Mesenchymal stem cell (in vitro differentiated cells and primary cell): ENCODE measurements around the gene ADCYAP1.

ENCODE experiments used
- DNase-seq: peaks from one replicate; pipeline ENCODE4 v3.0.0-alpha.2; 2013
- H2AFZ ChIP-seq: one replicate; pipeline ENCODE4 v1.6.1; 2013; ENCODE audit warnings: low read depth, mild to moderate bottlenecking, control low read depth, inconsistent platforms, low read length, moderate library complexity
- H2AK5ac ChIP-seq: 2 replicates; pipeline ENCODE4 v1.6.1; 2013; ENCODE audit warnings: low read length, moderate library complexity, mild to moderate bottlenecking, inconsistent platforms; ENCODE audit not compliant: severe bottlenecking
- H2BK120ac ChIP-seq: one replicate; pipeline ENCODE4 v1.6.1; 2013; ENCODE audit warnings: low read depth, mild to moderate bottlenecking, inconsistent platforms, low read length, moderate library complexity
- H2BK12ac ChIP-seq, 2 experiments: one replicate each; pipeline ENCODE4 v1.6.1; 2013; ENCODE audit warnings: inconsistent platforms in 2 of 2, low read length in 2 of 2, mild to moderate bottlenecking in 2 of 2, moderate library complexity in 2 of 2, control low read depth in 1 of 2
- H2BK15ac ChIP-seq: one replicate; pipeline ENCODE4 v1.6.1; 2013; ENCODE audit warnings: mild to moderate bottlenecking, low read depth, inconsistent platforms; ENCODE audit not compliant: poor library complexity, severe bottlenecking
- H2BK5ac ChIP-seq: 2 replicates; pipeline ENCODE4 v1.6.1; 2013; ENCODE audit warnings: low read depth, mild to moderate bottlenecking, low read length, control low read depth, inconsistent platforms; ENCODE audit not compliant: poor library complexity, severe bottlenecking
- H3K14ac ChIP-seq, 2 experiments: one replicate each; pipeline ENCODE4 v1.6.1; 2013; ENCODE audit warnings: inconsistent platforms in 2 of 2, low read length in 2 of 2, control low read depth in 1 of 2, mild to moderate bottlenecking in 1 of 2, moderate library complexity in 1 of 2
- H3K18ac ChIP-seq, 2 experiments: one replicate each; pipeline ENCODE4 v1.6.1; 2013; ENCODE audit warnings: inconsistent platforms in 2 of 2, low read length in 2 of 2, control low read depth in 1 of 2, low read depth in 1 of 2, mild to moderate bottlenecking in 1 of 2
- H3K23ac ChIP-seq, 2 experiments: one replicate each; pipeline ENCODE4 v1.6.1; 2013; ENCODE audit warnings: inconsistent platforms in 2 of 2, low read length in 2 of 2, mild to moderate bottlenecking in 2 of 2, moderate library complexity in 2 of 2, control low read depth in 1 of 2
- H3K27ac ChIP-seq: 2 replicates; pipeline ENCODE4 v1.5.1; 2013; ENCODE audit warnings: mild to moderate bottlenecking, moderate library complexity, low read length, control low read depth, inconsistent platforms; ENCODE audit not compliant: poor library complexity, severe bottlenecking
- H3K27me3 ChIP-seq, 2 experiments: 2 replicates each; pipeline versions ENCODE4 v1.6.1 to v1.7.0; 2013; ENCODE audit warnings: low read length in 2 of 2, mild to moderate bottlenecking in 2 of 2, moderate library complexity in 2 of 2, control low read depth in 1 of 2, inconsistent platforms in 1 of 2; ENCODE audit not compliant: control insufficient read depth in 1 of 2, insufficient read depth in 1 of 2
- H3K36me3 ChIP-seq, 2 experiments: 2 replicates each; pipeline versions ENCODE4 v1.6.1 to v1.7.0; 2013; ENCODE audit warnings: low read length in 2 of 2, control low read depth in 1 of 2, inconsistent platforms in 1 of 2, low read depth in 1 of 2, mild to moderate bottlenecking in 1 of 2; ENCODE audit not compliant: insufficient read depth in 2 of 2, control insufficient read depth in 1 of 2
- H3K4ac ChIP-seq, 2 experiments: one replicate each; pipeline ENCODE4 v1.6.1; 2013; ENCODE audit warnings: inconsistent platforms in 2 of 2, low read length in 2 of 2, mild to moderate bottlenecking in 2 of 2, moderate library complexity in 2 of 2, control low read depth in 1 of 2, low read depth in 1 of 2
- H3K4me1 ChIP-seq: 2 replicates; pipeline ENCODE4 v1.6.1; 2013; ENCODE audit warnings: low read depth, low read length, control low read depth; ENCODE audit not compliant: control insufficient read depth, insufficient read depth
- H3K4me2 ChIP-seq: 2 replicates; pipeline ENCODE4 v1.6.1; 2013; ENCODE audit warnings: low read length, mild to moderate bottlenecking, inconsistent platforms; ENCODE audit not compliant: poor library complexity, severe bottlenecking
- H3K4me3 ChIP-seq, 2 experiments: 2 replicates each; pipeline versions ENCODE4 v1.5.1 to v1.7.0; 2013; ENCODE audit warnings: low read length in 2 of 2, mild to moderate bottlenecking in 2 of 2, control low read depth in 1 of 2, low read depth in 1 of 2; ENCODE audit not compliant: insufficient read depth in 1 of 2
- H3K79me1 ChIP-seq: replicated peaks from 2 replicates; pipeline ENCODE4 v1.6.1; 2013; ENCODE audit warnings: mild to moderate bottlenecking, control low read depth, low read length, inconsistent platforms; ENCODE audit not compliant: poor library complexity, severe bottlenecking
- H3K9ac ChIP-seq: 2 replicates; pipeline ENCODE4 v1.7.0; 2013; ENCODE audit warnings: mild to moderate bottlenecking, low read length, moderate library complexity
- H3K9me3 ChIP-seq: 2 replicates; pipeline ENCODE4 v1.7.0; 2013; ENCODE audit warnings: mild to moderate bottlenecking, low read length; ENCODE audit not compliant: control insufficient read depth
- H4K8ac ChIP-seq: one replicate; pipeline ENCODE4 v1.6.1; 2013; ENCODE audit warnings: inconsistent platforms, mild to moderate bottlenecking, low read length, moderate library complexity
- H4K91ac ChIP-seq: one replicate; pipeline ENCODE4 v1.6.1; 2013; ENCODE audit warnings: mild to moderate bottlenecking, low read length, inconsistent platforms
- WGBS: methylation state at CpG from one replicate; pipeline ENCODE4 v1.1.7; 2013; ENCODE audit warnings: mixed read lengths; 5-methylcytosine and 5-hydroxymethylcytosine counted together

The ADCYAP1 gene

DNA sequence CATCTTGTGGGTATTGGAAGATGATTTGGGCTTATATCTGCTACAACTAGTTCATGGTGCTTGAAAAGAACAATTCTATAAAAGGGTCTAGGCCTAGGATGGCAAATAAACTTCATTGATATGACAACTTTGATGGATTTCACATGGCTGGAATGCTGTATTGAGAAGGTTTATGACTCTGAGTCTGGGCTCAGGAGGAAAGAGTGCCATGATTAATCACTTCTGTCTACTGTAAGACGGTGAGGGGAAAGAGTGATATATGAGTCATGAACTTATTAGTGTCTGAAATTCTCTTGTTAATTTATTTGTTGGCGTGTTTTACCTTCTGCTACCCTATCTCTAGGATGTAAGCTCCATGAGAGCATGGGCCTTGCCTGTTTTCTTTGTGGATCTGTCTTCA is 17.0 kb upstream of the ADCYAP1 start:
- Histone ChIP-seq H3K23ac (no peak overlapping the region), H2AFZ (no peak overlapping the region), H3K27ac (no peak overlapping the region), H3K9ac (no peak overlapping the region), H2AK5ac (no peak overlapping the region), H3K4me1 (no peaks in the 10 kb centered on the region), H2BK12ac (no peak overlapping the region), H4K8ac (no peak overlapping the region), H3K4me3 (no peak overlapping the region), H3K4me2 (no peak overlapping the region), H3K79me1 (no peaks in the 10 kb centered on the region), H4K91ac (no peak overlapping the region), H3K27me3 (peaks cover 12 to 25% of the 10 kb centered on the region in 2 experiments), H3K14ac (no peak overlapping the region), H3K18ac (no peak overlapping the region), H2BK5ac (no peak overlapping the region), H2BK15ac (no peak overlapping the region), H3K4ac (no peak overlapping the region), H3K36me3 (no peaks in the 10 kb centered on the region), H3K9me3 (no peaks in the 10 kb centered on the region), H2BK120ac (no peak overlapping the region)
- no peak for DNase-seq
- 21% methylated on average over 2 of the region's 2 CpGs for WGBS

DNA sequence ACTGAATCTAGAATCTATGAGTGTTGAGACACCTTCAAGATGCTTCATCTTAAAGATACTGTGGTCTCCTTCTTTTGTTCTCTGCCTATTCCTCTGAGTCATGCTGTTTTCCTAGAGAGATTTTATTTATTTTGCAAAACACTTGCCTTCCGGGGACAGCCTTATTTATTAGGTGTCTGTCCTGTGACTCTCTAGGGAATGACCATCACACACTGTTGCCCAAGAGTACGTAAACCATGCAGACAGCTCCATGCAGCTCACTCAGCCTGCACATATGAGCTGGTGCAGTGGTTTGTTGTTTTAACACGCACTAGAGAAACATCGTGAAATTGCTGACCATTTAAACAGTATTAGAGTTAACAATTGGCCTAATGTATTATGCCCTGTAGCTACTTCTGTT is 12.4 kb upstream of the ADCYAP1 start:
- Histone ChIP-seq H3K79me1 (no peaks in the 10 kb centered on the region), H3K9ac (no peak overlapping the region), H2AFZ (no peak overlapping the region), H3K18ac (no peak overlapping the region), H3K4me3 (no peak overlapping the region), H3K9me3 (no peaks in the 10 kb centered on the region), H3K4me2 (no peak overlapping the region), H4K91ac (no peak overlapping the region), H2BK12ac (no peak overlapping the region), H3K4me1 (no peaks in the 10 kb centered on the region), H3K36me3 (no peaks in the 10 kb centered on the region), H4K8ac (no peak overlapping the region), H2AK5ac (no peak overlapping the region), H3K27ac (no peak overlapping the region), H2BK15ac (no peak overlapping the region), H2BK120ac (no peak overlapping the region), H3K4ac (no peak overlapping the region), H2BK5ac (no peak overlapping the region), H3K14ac (no peak overlapping the region), H3K23ac (no peak overlapping the region), H3K27me3 (peaks cover 0 to 30% of the 10 kb centered on the region in 2 experiments)
- no peak for DNase-seq
- 49% methylated on average over 3 of the region's 4 CpGs for WGBS

DNA sequence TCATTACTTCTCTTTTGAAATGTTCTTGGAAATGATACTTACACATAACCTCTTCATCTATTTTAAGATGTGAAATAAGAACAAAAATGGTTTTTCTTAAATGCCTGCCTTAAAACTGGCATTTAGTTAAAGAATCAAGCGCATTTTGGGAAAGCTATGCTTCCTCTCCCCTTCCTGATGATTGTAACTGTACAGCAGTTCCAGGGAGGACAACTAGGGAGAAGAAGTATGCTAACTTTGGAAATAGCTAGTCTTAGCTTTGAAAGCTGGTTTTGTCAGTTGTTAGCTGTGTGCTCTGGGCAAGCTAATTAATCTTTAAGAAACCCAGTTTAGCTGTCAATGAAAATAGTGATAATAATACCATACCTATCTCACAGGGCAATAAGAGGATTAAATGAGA is 8.4 kb upstream of the ADCYAP1 start:
- no peak overlapping the region for H3K18ac ChIP-seq
- H2AK5ac ChIP-seq: no peak overlapping the region
- H3K23ac ChIP-seq: no peak overlapping the region
- H2BK15ac ChIP-seq: no peak overlapping the region
- H2AFZ ChIP-seq: no peak overlapping the region
- no peak overlapping the region for H3K4ac ChIP-seq
- H3K9ac ChIP-seq: no peak overlapping the region
- H2BK12ac ChIP-seq: no peak overlapping the region
- no peak overlapping the region for H3K14ac ChIP-seq
- no peak overlapping the region for H4K91ac ChIP-seq
- no peaks in the 10 kb centered on the region for H3K36me3 ChIP-seq
- no peaks in the 10 kb centered on the region for H3K4me1 ChIP-seq
- peaks cover 20 to 51% of the 10 kb centered on the region in 2 experiments for H3K27me3 ChIP-seq
- H3K27ac ChIP-seq: no peak overlapping the region
- no peak overlapping the region for H4K8ac ChIP-seq
- no peaks in the 10 kb centered on the region for H3K79me1 ChIP-seq
- DNase-seq: no peak
- H2BK120ac ChIP-seq: no peak overlapping the region
- H3K9me3 ChIP-seq: no peaks in the 10 kb centered on the region
- H3K4me2 ChIP-seq: no peak overlapping the region
- H2BK5ac ChIP-seq: no peak overlapping the region
- no peak overlapping the region for H3K4me3 ChIP-seq
- WGBS: 80% methylated on average over 1 of the region's 1 CpG

DNA sequence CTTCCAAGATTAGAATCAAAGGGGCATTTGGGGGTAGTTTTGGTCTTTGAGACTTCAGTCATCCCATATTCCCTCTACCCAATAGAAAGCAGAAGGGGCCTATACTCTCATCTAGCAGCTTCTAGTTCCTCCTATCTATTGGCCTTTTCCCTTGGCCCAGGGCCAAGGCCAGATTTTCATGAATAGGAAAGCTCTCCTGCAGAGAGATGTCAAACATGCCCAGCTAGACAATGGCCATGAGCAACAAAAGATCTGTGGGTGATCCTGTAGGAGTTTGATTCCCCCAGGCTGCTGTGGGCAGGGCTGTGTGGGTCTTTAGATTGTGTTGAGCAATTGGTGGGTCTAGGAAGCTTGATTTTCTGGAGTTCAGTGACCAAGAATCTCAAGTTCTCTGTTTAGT is 2.9 kb upstream of the ADCYAP1 start:
- Histone ChIP-seq H3K4me1 (peaks cover 20% of the 10 kb centered on the region), H3K18ac (no peak overlapping the region), H3K4me2 (no peak overlapping the region), H2AFZ (no peak overlapping the region), H4K8ac (no peak overlapping the region), H3K14ac (no peak overlapping the region), H4K91ac (no peak overlapping the region), H2AK5ac (no peak overlapping the region), H2BK12ac (no peak overlapping the region), H2BK120ac (no peak overlapping the region), H3K9me3 (peaks cover 3% of the 10 kb centered on the region), H3K27me3 (peaks cover 69 to 80% of the 10 kb centered on the region in 2 experiments), H3K4me3 (no peak overlapping the region), H2BK15ac (no peak overlapping the region), H3K23ac (no peak overlapping the region), H3K9ac (no peak overlapping the region), H2BK5ac (no peak overlapping the region), H3K4ac (no peak overlapping the region), H3K36me3 (no peaks in the 10 kb centered on the region), H3K79me1 (no peaks in the 10 kb centered on the region), H3K27ac (no peak overlapping the region)
- DNase-seq: no peak
